NCI-H524 treated with DMSO at 0.1 percent for 48 hours (cell line): ENCODE results near the gene FTCD.

ENCODE experiments used
- DNase-seq: peaks from one replicate; lab custom pipeline; 2025; lab: John Stamatoyannopoulos, UW

The FTCD gene

GRCh38 chr21:46124083-46124925 lies 31.1 kb downstream of the FTCD start:
- DNase-seq = no peak

GRCh38 chr21:46122758-46123683 lies 32.4 kb downstream of the FTCD start:
- DNase-seq = no peak

- no peak for DNase-seq
These were observed 33.1 kb downstream of the FTCD start for GRCh38 chr21:46122237-46122671.

DNA sequence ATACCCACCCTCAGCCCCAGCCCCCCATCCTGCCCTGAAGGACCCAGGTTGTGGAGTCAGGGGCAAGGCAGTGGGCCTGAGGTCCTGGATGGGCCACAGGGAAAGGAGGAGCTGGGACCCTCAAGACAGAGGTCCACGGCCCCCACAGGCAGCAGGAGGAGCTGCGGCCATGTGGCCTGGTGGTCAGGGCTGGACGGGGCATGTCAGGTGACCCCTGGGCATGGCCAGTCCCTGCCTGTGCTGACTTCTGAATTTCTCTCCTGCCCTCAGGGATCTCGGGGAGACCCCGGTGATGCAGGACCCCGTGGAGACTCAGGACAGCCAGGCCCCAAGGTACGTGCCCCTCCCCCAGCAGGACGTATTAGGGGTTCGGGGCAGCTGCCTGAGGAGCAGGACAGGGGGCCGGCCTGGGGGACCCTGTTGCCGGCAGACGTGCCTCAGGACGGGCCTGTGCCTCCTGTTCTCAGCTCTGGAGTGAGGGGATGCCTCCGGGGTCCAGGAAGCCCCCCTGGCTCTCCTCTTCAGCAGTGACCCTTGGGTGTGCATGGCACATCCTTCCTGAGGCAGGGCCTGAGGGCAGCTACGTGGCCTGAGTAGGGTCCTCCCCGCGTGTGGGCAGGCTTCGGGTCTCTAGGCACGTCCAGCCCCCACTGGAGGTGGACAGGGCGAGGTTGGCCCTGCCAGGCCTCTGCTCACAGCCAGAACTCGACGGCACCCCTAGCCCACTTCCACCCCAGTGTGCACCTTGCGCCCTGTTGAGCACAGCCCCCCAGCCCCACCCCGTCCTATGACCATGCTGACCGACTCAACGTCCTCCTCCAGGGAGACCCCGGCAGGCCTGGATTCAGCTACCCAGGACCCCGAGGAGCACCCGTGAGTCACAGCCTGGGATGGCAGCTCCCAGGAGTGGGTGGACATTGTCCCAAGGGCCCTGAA lies 33.8 kb downstream of the FTCD start:
- DNase-seq = no peak

DNA sequence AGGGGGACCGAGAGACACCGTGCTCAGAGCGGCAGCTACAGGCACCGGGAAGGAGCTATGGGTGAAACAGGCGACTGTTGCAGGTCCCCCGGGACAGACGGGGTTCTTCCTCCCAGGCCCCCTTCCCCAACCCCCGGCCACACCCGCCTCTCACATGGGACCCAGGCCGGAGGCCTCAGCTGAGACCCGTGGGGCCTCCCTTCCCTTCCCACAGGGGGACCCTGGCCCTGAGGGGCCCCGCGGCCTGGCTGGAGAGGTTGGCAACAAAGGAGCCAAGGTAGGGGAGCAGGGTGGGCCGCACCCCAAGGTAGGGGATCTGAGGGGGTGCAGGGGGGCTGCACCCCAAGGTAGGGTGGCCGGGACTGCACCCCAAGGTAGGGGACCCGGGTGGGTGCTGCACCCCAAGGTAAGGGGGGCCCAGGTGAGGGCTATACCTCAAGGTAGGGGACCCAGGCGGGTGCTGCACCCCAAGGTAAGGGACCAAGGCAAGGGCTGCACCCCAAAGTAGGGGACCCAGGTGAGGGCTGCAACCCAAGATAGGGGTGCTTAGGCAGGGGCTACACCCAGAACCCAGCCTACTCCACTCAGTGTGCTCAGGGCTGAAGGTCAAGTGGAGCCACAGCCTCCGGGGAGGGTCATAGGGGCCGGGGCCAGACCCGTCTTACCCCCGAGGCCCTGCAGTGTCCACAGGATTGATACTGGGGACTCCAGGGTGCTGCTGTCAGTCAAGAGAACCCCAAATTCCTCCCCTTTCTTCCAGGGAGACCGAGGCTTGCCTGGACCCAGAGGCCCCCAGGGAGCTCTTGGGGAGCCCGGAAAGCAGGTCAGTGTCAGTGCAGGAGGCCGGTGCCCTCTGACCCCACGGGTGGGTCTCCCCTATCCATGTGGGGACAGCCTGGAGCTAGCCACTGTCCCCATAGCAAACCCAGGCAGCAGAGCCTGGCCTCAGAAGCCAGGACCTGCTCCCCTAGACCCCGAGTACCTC lies 34.8 kb downstream of the FTCD start:
- DNase-seq = no peak

DNA sequence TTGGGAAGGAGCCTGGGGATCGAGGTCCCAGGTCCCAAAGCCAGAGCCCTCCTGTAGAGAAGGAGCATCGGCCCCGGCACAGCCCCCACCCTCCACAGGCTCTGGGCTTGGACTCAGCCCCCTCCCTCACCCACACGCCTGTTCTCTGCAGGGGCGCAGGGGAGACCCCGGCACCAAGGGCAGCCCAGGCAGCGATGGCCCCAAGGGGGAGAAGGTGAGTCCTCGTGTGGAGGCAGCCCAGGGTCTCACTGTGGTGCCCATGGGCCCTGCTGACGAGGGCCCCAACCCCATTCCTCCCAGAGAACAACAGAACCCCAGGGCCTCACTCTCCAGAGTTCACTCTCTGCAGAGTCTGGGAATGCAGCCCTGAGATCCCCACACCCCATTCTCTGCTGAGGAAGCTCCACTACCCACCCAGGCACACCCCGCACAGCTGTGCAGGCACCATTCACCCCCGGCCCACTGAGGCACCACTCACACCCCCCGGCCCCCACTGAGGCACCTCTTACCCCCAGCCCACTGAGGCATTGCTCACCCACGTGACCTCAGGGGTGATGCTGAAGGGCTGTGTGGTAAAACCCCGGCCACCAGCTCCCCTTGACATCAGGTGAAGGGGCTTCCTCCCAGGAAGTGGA lies 35.6 kb downstream of the FTCD start:
- DNase-seq = no peak

DNA sequence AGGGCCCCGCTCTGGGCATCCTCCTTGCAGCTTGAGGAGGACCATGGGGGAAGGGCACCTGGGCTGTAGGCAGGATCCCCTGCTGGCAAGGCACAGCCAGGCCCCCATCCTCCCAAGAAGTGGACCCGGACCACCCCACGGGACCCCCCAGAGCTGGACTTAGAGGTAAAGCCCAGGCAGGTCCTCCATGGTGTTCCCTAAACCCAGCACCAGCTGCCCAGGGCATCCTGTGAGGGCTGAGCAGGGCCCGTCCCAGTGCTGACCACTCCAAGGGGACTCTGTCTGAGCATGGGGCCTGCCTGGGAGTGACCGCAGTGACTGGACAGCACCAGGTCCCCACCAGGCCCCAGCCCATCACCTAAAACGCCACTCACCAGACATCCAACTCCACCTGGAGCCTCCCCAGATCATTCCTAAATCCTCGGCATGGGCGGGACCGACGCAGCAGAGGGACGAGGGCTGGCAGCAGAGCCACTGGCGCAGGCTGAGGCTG lies 36.2 kb downstream of the FTCD start:
- no peak for DNase-seq

GRCh38 chr21:46118316-46119143 lies 36.8 kb downstream of the FTCD start:
- DNase-seq = no peak

GRCh38 chr21:46117586-46118315 lies 37.6 kb downstream of the FTCD start:
- no peak for DNase-seq

DNA sequence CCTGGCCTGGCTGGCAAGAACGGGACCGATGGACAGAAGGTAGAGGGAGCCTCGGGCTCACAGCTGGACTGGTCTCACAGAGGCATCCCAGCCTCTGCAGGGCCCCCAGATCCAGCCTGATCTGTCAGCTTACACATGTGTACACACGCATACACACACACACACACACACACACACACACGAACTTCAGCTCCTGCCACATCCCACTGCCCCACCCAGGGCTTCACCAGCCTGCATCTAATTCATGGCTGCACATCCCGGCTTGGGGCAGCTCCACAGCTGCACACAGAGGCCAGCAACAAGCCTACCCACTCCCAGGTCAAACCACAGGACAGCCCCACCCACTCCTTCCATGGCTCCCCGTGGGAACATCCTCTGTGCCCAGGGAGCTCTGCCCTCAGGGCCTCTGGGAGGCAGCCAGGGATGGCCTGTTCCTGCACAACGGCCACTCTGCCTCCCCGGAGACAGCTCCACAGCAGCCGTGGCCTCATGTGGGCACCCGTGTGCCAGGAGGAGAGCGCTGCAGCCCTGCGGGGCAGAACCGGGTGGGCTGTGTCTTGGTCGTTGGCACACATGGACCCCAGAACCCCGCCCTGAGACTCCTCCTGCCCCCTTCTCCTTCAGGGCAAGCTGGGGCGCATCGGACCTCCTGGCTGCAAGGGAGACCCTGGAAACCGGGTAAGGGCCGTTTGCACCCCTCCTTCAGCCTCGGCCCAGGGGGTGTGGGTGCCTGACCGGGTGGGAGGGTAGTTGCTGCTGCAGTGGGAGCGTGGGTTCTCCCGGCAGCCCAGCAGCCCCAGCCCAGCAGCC lies 38.4 kb downstream of the FTCD start:
- no peak for DNase-seq

DNA sequence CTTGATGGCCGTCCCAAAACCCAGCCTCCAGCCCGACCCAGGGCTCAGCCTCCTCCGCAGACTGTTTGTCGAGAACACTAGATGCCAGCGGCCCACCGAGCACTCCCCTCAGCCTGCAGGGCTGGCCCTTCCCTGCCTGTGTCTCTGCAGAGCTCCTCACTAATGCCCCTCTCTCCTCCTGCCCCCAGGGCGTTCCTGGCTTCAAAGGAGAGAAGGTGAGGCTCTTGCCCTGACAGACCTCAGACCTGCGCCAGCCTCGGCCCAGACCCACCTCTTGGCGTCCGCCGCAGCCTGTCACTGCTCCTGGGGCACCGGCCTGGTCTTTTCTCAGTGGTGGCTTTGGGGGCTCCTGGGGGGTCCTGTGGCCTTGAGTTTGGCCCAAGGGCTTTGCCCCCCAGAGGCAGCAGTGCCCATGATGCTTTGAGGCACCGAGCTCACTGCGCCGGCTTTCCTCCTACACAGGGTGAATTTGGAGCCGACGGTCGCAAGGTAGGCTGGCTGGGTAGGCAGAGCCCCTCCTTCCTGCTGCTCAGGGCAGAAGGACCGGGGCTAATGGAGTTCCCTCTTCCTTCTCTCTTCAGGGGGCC lies 39.1 kb downstream of the FTCD start:
- no peak for DNase-seq

GRCh38 chr21:46115441-46116188 lies 39.8 kb downstream of the FTCD start:
- no peak for DNase-seq

GRCh38 chr21:46114963-46115362 lies 40.4 kb downstream of the FTCD start:
- no peak for DNase-seq

DNA sequence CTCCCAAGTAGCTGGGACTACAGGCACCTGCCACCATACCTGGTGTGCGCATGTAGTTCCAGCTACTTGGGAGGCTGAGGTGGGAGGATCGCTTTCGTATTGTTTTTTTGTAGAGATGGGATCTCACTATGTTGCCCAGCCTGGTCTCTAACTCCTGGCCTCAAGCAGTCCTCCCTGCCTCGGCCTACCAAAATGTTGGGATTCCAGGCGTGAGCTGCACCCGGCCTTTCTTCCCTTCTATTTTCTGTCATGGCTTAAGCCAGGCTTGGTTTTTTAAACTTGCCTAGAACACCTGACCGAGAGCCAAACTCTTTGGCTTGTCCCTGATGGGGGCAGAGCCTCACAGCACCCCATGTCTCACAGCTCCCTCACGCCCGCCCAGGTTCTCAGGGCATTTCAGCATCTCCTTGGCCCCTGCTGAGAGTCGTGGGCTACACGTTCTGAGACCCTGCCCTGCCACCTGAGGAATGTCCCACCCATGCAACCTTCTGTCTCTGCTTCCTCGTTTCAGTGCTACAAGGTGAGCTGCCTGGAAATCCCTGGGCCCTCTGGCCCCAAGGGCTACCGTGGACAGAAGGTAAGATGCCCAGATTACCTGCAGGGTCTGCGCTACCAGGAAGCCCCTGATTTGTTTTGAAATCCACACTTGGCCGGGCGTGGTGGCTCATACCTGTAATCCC lies 41.7 kb downstream of the FTCD start:
- no peak for DNase-seq

- DNase-seq = no peak
These were observed 42.6 kb downstream of the FTCD start for GRCh38 chr21:46112725-46113215.
